A673 (cell line): Measurements from ENCODE around the gene PML. TPM values are rescaled to one million over a fixed set of nuclear protein-coding genes. Genes with fewer than 3 reads are reported as not detected.

Source experiments
- total RNA-seq: library from RNA; stranded (reverse); gene quantifications from 2 replicates; pipeline ENCODE4 v1.2.3, GENCODE V29; 2021

PML gene
- total RNA-seq, 1 experiment from 2014 or later = 40.0 TPM

Other genes starting within 250 kb of the PML start
- 0.54 and 2.0 TPM in 2 replicates for gene INSYN1, start 241.4 kb upstream of the PML start, total RNA-seq
- not detected in 2 replicates for gene TBC1D21, start 121.2 kb upstream of the PML start, total RNA-seq
- gene LOXL1, start 68.3 kb upstream of the PML start, total RNA-seq = 117 and 128 TPM in 2 replicates
- gene STOML1, start 2.4 kb upstream of the PML start, total RNA-seq = 7.3 and 10.3 TPM in 2 replicates
- gene GOLGA6A, start 87.8 kb downstream of the PML start, total RNA-seq = not detected in 2 replicates
- gene ISLR2, start 135.9 kb downstream of the PML start, total RNA-seq = 0.48 and 0.64 TPM in 2 replicates
- 0.41 and 0.74 TPM in 2 replicates for gene ISLR, start 179.0 kb downstream of the PML start, total RNA-seq
- gene STRA6, start 208.1 kb downstream of the PML start, total RNA-seq = 0.84 and 1.5 TPM in 2 replicates
- not detected in 2 replicates for gene CCDC33, start 241.6 kb downstream of the PML start, total RNA-seq